Stomach (tissue), 9 donors: ENCODE results near the gene FAM171A1. TPM values are rescaled to one million over a fixed set of nuclear protein-coding genes. Genes with fewer than 3 reads are reported as not detected.

Experiments
- DNase-seq, 2 donors: peaks; one replicate each; pipeline versions ENCODE4 v3.0.0 to v3.0.0-alpha.2; 2013 to 2019
- H3K27ac ChIP-seq, 5 donors: fragments of 200-600 bp in 4 of 5; sonication (generic) in 4 of 5; one replicate each; pipeline ENCODE4 v1.5.1; 2013 to 2019; ENCODE audit warnings: mild to moderate bottlenecking in 1 of 5, moderate library complexity in 1 of 5
- H3K27me3 ChIP-seq, 3 donors: fragments of 200-600 bp; sonication (generic); one replicate each; pipeline ENCODE4 v1.5.1; 2017 to 2019; ENCODE audit warnings: mixed run types in 1 of 3
- H3K36me3 ChIP-seq, 4 donors: fragments of 200-600 bp; sonication (generic); 1 replicate in 3 of 4; 2 replicates in 1 of 4; pipeline ENCODE4 v1.5.1; 2016 to 2019
- H3K4me1 ChIP-seq, 4 donors: fragments of 200-600 bp; sonication (generic); one replicate each; pipeline ENCODE4 v1.5.1; 2016 to 2019
- H3K4me3 ChIP-seq, 4 donors: fragments of 200-600 bp; sonication (generic) in 3 of 4; one replicate each; pipeline ENCODE4 v1.5.1; 2016 to 2019; ENCODE audit warnings: mild to moderate bottlenecking in 1 of 4
- H3K9me3 ChIP-seq, 4 donors: fragments of 200-600 bp; sonication (generic); one replicate each; pipeline ENCODE4 v1.5.1; 2016 to 2019
- CTCF ChIP-seq, 7 experiments: fragments of 450-650 bp in 4 of 7; fragments of 200-600 bp in 3 of 7; sonication (generic) in 3 of 7; IDR thresholded peaks; one replicate each; pipeline ENCODE4 v1.5.1; 2016 to 2019; ENCODE audit warnings: antibody characterized with exemption in 7 of 7, control low read depth in 2 of 7, mild to moderate bottlenecking in 1 of 7
- EP300 ChIP-seq: sonication (generic); formaldehyde crosslinking; IDR thresholded peaks from one replicate; pipeline ENCODE4 v1.6.1; 2017; ENCODE audit warnings: antibody characterized with exemption
- POLR2A ChIP-seq, 4 donors: fragments of 450-650 bp; IDR thresholded peaks; one replicate each; pipeline ENCODE4 v1.6.1; 2016; ENCODE audit warnings: antibody characterized with exemption in 4 of 4, control low read depth in 2 of 4, mild to moderate bottlenecking in 1 of 4, moderate library complexity in 1 of 4
- POLR2AphosphoS5 ChIP-seq, 3 donors: sonication (generic); formaldehyde crosslinking; IDR thresholded peaks; one replicate each; pipeline ENCODE4 v1.6.1; 2016; ENCODE audit warnings: antibody characterized with exemption in 3 of 3
- WGBS, 5 donors: extraction: QIAGEN DNeasy Blood & Tissue Kit in 3 of 5; methylation state at CpG; one replicate each; pipeline versions ENCODE4 v1.1.5 to v1.1.7; 2013 to 2018; 5-methylcytosine and 5-hydroxymethylcytosine counted together
- intact Hi-C: fragments of 100-400 bp; cut with DNase I; formaldehyde crosslinking; loops from one replicate; pipeline ENCODE4 v1.15.1; 2023; ENCODE audit warnings: low total_unique reads
- polyA plus RNA-seq, 3 donors: library from polyadenylated mRNA; stranded (reverse); fragments of 200-250 nt; gene quantifications; one replicate each; pipeline ENCODE4 v1.2.3, GENCODE V29; 2013
- total RNA-seq, 5 donors: library from RNA; depleted of rRNA; stranded (reverse); fragments of >200 nt; gene quantifications; one replicate each; pipeline versions ENCODE4 v1.1.0 to v1.2.3, GENCODE V29; 2014 to 2016
- donor health status: healthy with polysubstance abuse.
- donor health status: Bipolar disorder and iron deficiency.
- donor health status: healthy.

The FAM171A1 gene
- total and polyA plus RNA-seq, 8 donors: 1.8 to 98.7 (median 10.3) TPM

DNA sequence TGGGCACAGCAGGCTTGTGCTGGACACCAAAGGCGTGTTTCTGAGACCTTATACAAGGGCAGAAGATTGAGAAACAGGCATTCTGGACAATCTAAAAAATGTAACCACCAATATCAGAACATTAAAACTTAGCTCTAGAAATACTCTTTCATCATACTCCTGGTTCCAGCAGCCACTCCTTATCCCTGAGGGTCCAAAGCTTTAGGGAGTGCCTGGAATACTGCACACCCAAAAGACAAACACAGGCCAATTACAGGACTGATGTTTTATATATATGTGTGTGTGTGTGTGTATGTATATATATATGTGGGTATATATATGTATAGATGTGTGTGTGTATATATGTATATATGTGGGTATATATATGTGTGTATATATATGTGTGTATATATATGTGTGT, 39.6 kb downstream of the FAM171A1 start:
- H3K27ac ChIP-seq: peak overlapping the region in 4 of 5 donors; percentile 5 to 50 (median 33)
- no peak overlapping the region for H3K4me3 ChIP-seq
- DNase-seq: peak in 1 of 2 donors; percentile 72
- no peaks in the 10 kb centered on the region for H3K9me3 ChIP-seq
- intact Hi-C loops: no loop called here
- H3K4me1 ChIP-seq: peaks cover 6 to 25% (median 17%) of the 10 kb centered on the region in 4 donors
- H3K36me3 ChIP-seq: no peaks in the 10 kb centered on the region
- no peaks in the 10 kb centered on the region for H3K27me3 ChIP-seq
- 68 to 92% (median 77%) methylated on average over 1 of the region's 1 CpG for WGBS, 5 donors
- TF ChIP-seq CTCF (IDR thresholded peaks at IDR 0.05): no peak
- TF ChIP-seq EP300: no peak
- TF ChIP-seq POLR2A (IDR thresholded peaks at IDR 0.05): no peak
- TF ChIP-seq POLR2AphosphoS5 (IDR thresholded peaks at IDR 0.05): no peak

- TF ChIP-seq POLR2AphosphoS5 (IDR thresholded peaks at IDR 0.05) (no peak), POLR2A (IDR thresholded peaks at IDR 0.05) (no peak), CTCF (IDR thresholded peaks at IDR 0.05) (no peak), EP300 (no peak)
- no peak overlapping the region for H3K27ac ChIP-seq
These were observed 41.7 kb downstream of the FAM171A1 start for GRCh38 chr10:15329437-15329836.

GRCh38 chr10:15325944-15326284, 45.2 kb downstream of the FAM171A1 start:
- intact Hi-C loops: no loop called here
- H3K9me3 ChIP-seq: no peaks in the 10 kb centered on the region
- peaks cover 17 to 31% (median 19%) of the 10 kb centered on the region in 4 donors for H3K4me1 ChIP-seq
- TF ChIP-seq EP300: no peak
- TF ChIP-seq POLR2A (IDR thresholded peaks at IDR 0.05): no peak
- no peak for TF ChIP-seq CTCF (IDR thresholded peaks at IDR 0.05)
- TF ChIP-seq POLR2AphosphoS5 (IDR thresholded peaks at IDR 0.05): no peak
- peak overlapping the region in 1 of 5 donors; percentile 43 for H3K27ac ChIP-seq
- no peak for DNase-seq
- H3K36me3 ChIP-seq: no peaks in the 10 kb centered on the region
- no peaks in the 10 kb centered on the region for H3K27me3 ChIP-seq
- 55 to 71% (median 68%) methylated on average over 4 of the region's 4 CpGs for WGBS, 5 donors
- H3K4me3 ChIP-seq: no peak overlapping the region

More at GRCh38 chr10:15329437-15329836, 41.7 kb downstream of the FAM171A1 start:
- DNase-seq: no peak
- Histone ChIP-seq H3K27me3 (no peaks in the 10 kb centered on the region), H3K4me1 (peaks cover 0 to 6% (median 3%) of the 10 kb centered on the region in 4 donors), H3K4me3 (no peak overlapping the region), H3K9me3 (no peaks in the 10 kb centered on the region), H3K36me3 (no peaks in the 10 kb centered on the region)
- 65 to 100% (median 72%) methylated on average over 1 to 2 of the region's 2 CpGs for WGBS, 5 donors
- intact Hi-C loops: no loop called here

- H3K27me3 ChIP-seq: no peaks in the 10 kb centered on the region
- no peak overlapping the region for H3K4me3 ChIP-seq
- intact Hi-C loops: no loop called here
- DNase-seq: peak in 1 of 2 donors; percentile 51
- H3K4me1 ChIP-seq: peaks cover 22 to 36% (median 23%) of the 10 kb centered on the region in 4 donors
- 77 to 85% (median 82%) methylated on average over 20 of the region's 20 CpGs for WGBS, 5 donors
- TF ChIP-seq POLR2AphosphoS5 (IDR thresholded peaks at IDR 0.05) (no peak), POLR2A (IDR thresholded peaks at IDR 0.05) (no peak), CTCF (IDR thresholded peaks at IDR 0.05) (no peak), EP300 (no peak)
- H3K36me3 ChIP-seq: no peaks in the 10 kb centered on the region
- peak overlapping the region in 2 of 5 donors; percentile 38 to 43 for H3K27ac ChIP-seq
- H3K9me3 ChIP-seq: no peaks in the 10 kb centered on the region
These were observed 45.7 kb downstream of the FAM171A1 start for GRCh38 chr10:15325243-15325943.
